ENCODE measurements around the gene KISS1R. TPM values are rescaled to one million over a fixed set of nuclear protein-coding genes. Genes with fewer than 3 reads are reported as not detected.
A peak's percentile ranks its signal among the peaks of the same experiment; 100 is the strongest.
"Not testable (repeated sequence)": the region's sequence is repeated elsewhere in the genome, so short reads cannot be mapped to it uniquely, and the experiment has no call there.

KISS1R gene
- polyA plus RNA-seq, 1 experiment, result not detected

GRCh38 chr19:889662-890295, 27.4 kb upstream of the KISS1R start:
- no peak overlapping the region for H3K4me3 ChIP-seq (ENCODE audit: low read depth, low read length)
- no peak for DNase-seq (ENCODE audit: low read depth)
- CTCF ChIA-PET, result no interaction called here
- H3K27me3 ChIP-seq (ENCODE audit: control insufficient read depth, insufficient read depth, low read length), result no peaks in the 10 kb centered on the region
- POLR2A ChIA-PET, result no interaction called here
- no peak for TF ChIP-seq CTCF (IDR thresholded peaks at IDR 0.05; ENCODE audit: insufficient read depth, low read depth, low read length)
- H3K36me3 ChIP-seq (ENCODE audit: control insufficient read depth, insufficient read depth, low read length), result peaks cover 30% of the 10 kb centered on the region

- H3K36me3 ChIP-seq (ENCODE audit: control insufficient read depth, insufficient read depth, low read length), result peaks cover 23% of the 10 kb centered on the region
- H3K27me3 ChIP-seq (ENCODE audit: control insufficient read depth, insufficient read depth, low read length), result no peaks in the 10 kb centered on the region
- H3K4me3 ChIP-seq (ENCODE audit: low read depth, low read length), result no peak overlapping the region
- TF ChIP-seq CTCF (IDR thresholded peaks at IDR 0.05; ENCODE audit: insufficient read depth, low read depth, low read length), result no peak
- POLR2A ChIA-PET, result no interaction called here
- CTCF ChIA-PET, result no interaction called here
- no peak for DNase-seq (ENCODE audit: low read depth)
These were observed 26.3 kb upstream of the KISS1R start for GRCh38 chr19:890831-891230.

- DNase-seq (ENCODE audit: low read depth); H3K27me3 ChIP-seq (ENCODE audit: control insufficient read depth, insufficient read depth, low read length); POLR2A ChIA-PET: not testable (repeated sequence)
- Histone ChIP-seq H3K4me3 (ENCODE audit: low read depth, low read length) (peak overlapping the region; percentile 85), H3K36me3 (ENCODE audit: control insufficient read depth, insufficient read depth, low read length) (peaks cover 19% of the 10 kb centered on the region)
- CTCF ChIA-PET, result interaction anchor here (1.2 kb wide), 1 partner anchor 35 kb away, joined by 4 read pairs; no protein-coding TSS in a partner anchor
These were observed 25.5 kb upstream of the KISS1R start for GRCh38 chr19:891421-892200.

GRCh38 chr19:892243-892893, 24.8 kb upstream of the KISS1R start:
- no peak for DNase-seq (ENCODE audit: low read depth)
- H3K27me3 ChIP-seq (ENCODE audit: control insufficient read depth, insufficient read depth, low read length), result no peaks in the 10 kb centered on the region
- no peak for TF ChIP-seq CTCF (IDR thresholded peaks at IDR 0.05; ENCODE audit: insufficient read depth, low read depth, low read length)
- H3K4me3 ChIP-seq (ENCODE audit: low read depth, low read length), result peak overlapping the region; percentile 85
- H3K36me3 ChIP-seq (ENCODE audit: control insufficient read depth, insufficient read depth, low read length), result peaks cover 22% of the 10 kb centered on the region
- ChIA-PET POLR2A (no interaction called here), CTCF (interaction anchor here (0.6 to 1.2 kb wide), 3 partner anchors 27 to 101 kb away, joined by 3 to 4 read pairs (median 3); no protein-coding TSS in a partner anchor)

- no peak for TF ChIP-seq CTCF (IDR thresholded peaks at IDR 0.05; ENCODE audit: insufficient read depth, low read depth, low read length)
- Histone ChIP-seq H3K36me3 (ENCODE audit: control insufficient read depth, insufficient read depth, low read length) (peaks cover 23% of the 10 kb centered on the region), H3K27me3 (ENCODE audit: control insufficient read depth, insufficient read depth, low read length) (no peaks in the 10 kb centered on the region), H3K4me3 (ENCODE audit: low read depth, low read length) (peak within 1 kb of the TSS; percentile 85)
- peak; percentile 47 for DNase-seq (ENCODE audit: low read depth)
- POLR2A ChIA-PET, result no interaction called here
- CTCF ChIA-PET, result interaction anchor here (0.6 to 1.3 kb wide), 9 partner anchors 14 to 116 kb away, joined by 3 to 5 read pairs (median 3); no protein-coding TSS in a partner anchor
These were observed 24.0 kb upstream of the KISS1R start, which contains the start of the genes MED16 and RNU6-9 for GRCh38 chr19:892894-893689. MED16 (minus strand) TSS chr19:893187; CDS start chr19:891131, 2,056 bp downstream. RNU6-9 (plus strand) TSS chr19:893484.

All from BJ (cell line).